K562 (cell line): ENCODE measurements around the gene TOR3A. TPM values are rescaled to one million over a fixed set of nuclear protein-coding genes. Genes with fewer than 3 reads are reported as not detected.

Source experiments
- CBFA2T3 ChIP-seq: fragments of 450-650 bp; IDR thresholded peaks from 2 replicates; pipeline ENCODE4 v1.6.1; 2017
- CC2D1A ChIP-seq: fragments of 450-650 bp; IDR thresholded peaks from 2 replicates; pipeline ENCODE4 v1.6.1; 2017; ENCODE audit warnings: mild to moderate bottlenecking
- CTCF ChIP-seq, 3 experiments: IDR thresholded peaks in 2 of 3; conservative IDR thresholded peaks in 1 of 3; 2 replicates each; pipeline ENCODE4 v1.5.1; 2011 to 2012; ENCODE audit warnings: low read length in 3 of 3, mild to moderate bottlenecking in 3 of 3, control low read depth in 2 of 3, improper control_type of control experiment in 1 of 3, inconsistent platforms in 1 of 3, low read depth in 1 of 3, mixed read lengths in 1 of 3, moderate library complexity in 1 of 3; ENCODE audit not compliant: insufficient read depth in 2 of 3
- DEAF1 ChIP-seq: fragments of 450-650 bp; formaldehyde crosslinking; IDR thresholded peaks from 2 replicates; pipeline ENCODE4 v1.4.0; 2020; ENCODE audit warnings: mild to moderate bottlenecking, moderate library complexity
- E4F1 ChIP-seq: fragments of 250-450 bp; sonication (Bioruptor Pico); IDR thresholded peaks from 2 replicates; pipeline ENCODE4 v1.5.0; 2021; ENCODE audit warnings: mild to moderate bottlenecking, borderline replicate concordance
- HMBOX1 ChIP-seq: sonication (generic); IDR thresholded peaks from 2 replicates; pipeline ENCODE4 v1.6.1; 2016
- KLF6 ChIP-seq: fragments of 250-450 bp; sonication (Bioruptor Pico); IDR thresholded peaks from 2 replicates; pipeline ENCODE4 v1.4.0; 2020; ENCODE audit warnings: mild to moderate bottlenecking, moderate library complexity, borderline replicate concordance
- REST ChIP-seq, 2 experiments: fragments of 450-650 bp; formaldehyde crosslinking in 1 of 2; IDR thresholded peaks; 2 replicates each; pipeline versions ENCODE4 v1.4.0 to v1.6.1; 2014 to 2020; ENCODE audit warnings: mild to moderate bottlenecking in 2 of 2, borderline replicate concordance in 1 of 2, low read depth in 1 of 2
- polyA plus RNA-seq, 8 experiments: library from polyadenylated mRNA; depleted of rRNA in 4 of 8; stranded (reverse) in 5 of 8; unstranded in 3 of 8; fragments of >200 nt; fragmentation: Nextera tagmentation in 2 of 8; fragmentation: Illumina TruSeq in 1 of 8; extraction: Ambion mirVana in 2 of 8; extraction: Trizol in 1 of 8; gene quantifications; 2 replicates each; pipeline versions ENCODE4 v1.2.1 to v1.2.3, GENCODE V29; 2011 to 2014; ENCODE audit warnings: inconsistent platforms in 1 of 8, missing spikeins in 1 of 8
- total RNA-seq, 7 experiments: library from RNA; depleted of rRNA in 6 of 7; stranded (reverse); fragments of >200 nt in 6 of 7; fragmentation: Illumina TruSeq in 2 of 7; extraction: Trizol in 2 of 7; gene quantifications; 2 replicates each; pipeline versions ENCODE4 v1.2.1 to v1.2.3, GENCODE V29; 2011 to 2021; ENCODE audit warnings: low replicate concordance in 1 of 7

The TOR3A gene
- total and polyA plus RNA-seq, 9 of the 15 experiments (the other 6 are each of a cell fraction or from before 2014, with no cell fraction given), result 7.9 to 94.5 (median 39.7) TPM

GRCh38 chr1:179121159-179121938, 39.5 kb downstream of the TOR3A start (continued):
- TF ChIP-seq CBFA2T3 (no peak), HMBOX1 (no peak), CC2D1A (peak; percentile 43; the same call in 1 of the 2 replicates), REST (IDR thresholded peaks at IDR 0.05; ENCODE audit: borderline replicate concordance) (peak; percentile 78), REST (CRISPR knock-in tag; IDR thresholded peaks at IDR 0.05; ENCODE audit: low read depth) (no peak), DEAF1 (0 out of 2 replicates have a peak, but pooled peaks have one; percentile 45), CTCF (IDR thresholded peaks at IDR 0.05 in 2 of 3, conservative IDR thresholded peaks at IDR 0.05 in 1 of 3; ENCODE audit: insufficient read depth in 2 of 3, low read depth in 1 of 3, low read length in 3 of 3) (peak; percentile 48 to 77 (median 73); a peak in 5 of 6 replicates), KLF6 (CRISPR knock-in tag) (no peak), E4F1 (0 out of 2 replicates have a peak, but pooled peaks have one; percentile 49)
